H9 (cell line): ENCODE results near the gene HES4. TPM values are rescaled to one million over a fixed set of nuclear protein-coding genes. Genes with fewer than 3 reads are reported as not detected.

Source experiments
- DNase-seq: peaks from one replicate; pipeline ENCODE4 v3.0.0-alpha.2; 2017
- H2AFZ ChIP-seq: one replicate; pipeline ENCODE4 v1.6.1; 2013; ENCODE audit warnings: mild to moderate bottlenecking, low read length, control low read depth, moderate library complexity
- H2AK5ac ChIP-seq: 2 replicates; pipeline ENCODE4 v1.6.1; 2013; ENCODE audit warnings: low read length, control low read depth, mixed read lengths; ENCODE audit not compliant: insufficient read length
- H2BK120ac ChIP-seq: one replicate; pipeline ENCODE4 v1.6.1; 2013; ENCODE audit warnings: low read depth, mild to moderate bottlenecking, low read length, control low read depth, inconsistent platforms; ENCODE audit not compliant: poor library complexity, severe bottlenecking
- H2BK12ac ChIP-seq: 2 replicates; pipeline ENCODE4 v1.6.1; 2013; ENCODE audit warnings: low read length, control low read depth, mixed read lengths, low read depth; ENCODE audit not compliant: insufficient read length
- H2BK15ac ChIP-seq: 2 replicates; pipeline ENCODE4 v1.6.1; 2013; ENCODE audit warnings: low read depth, low read length, control low read depth
- H2BK20ac ChIP-seq: one replicate; pipeline ENCODE4 v1.6.1; 2013; ENCODE audit warnings: low read depth, mild to moderate bottlenecking, low read length, control low read depth, inconsistent platforms; ENCODE audit not compliant: poor library complexity, severe bottlenecking
- H2BK5ac ChIP-seq: 2 replicates; pipeline ENCODE4 v1.6.1; 2013; ENCODE audit warnings: low read length, control low read depth, mixed read lengths; ENCODE audit not compliant: insufficient read length
- H3K14ac ChIP-seq: 2 replicates; pipeline ENCODE4 v1.6.1; 2013; ENCODE audit warnings: low read length, control low read depth; ENCODE audit not compliant: insufficient read depth
- H3K18ac ChIP-seq: 2 replicates; pipeline ENCODE4 v1.6.1; 2013; ENCODE audit warnings: low read depth, mild to moderate bottlenecking, mixed read lengths, low read length, control low read depth; ENCODE audit not compliant: insufficient read length
- H3K23ac ChIP-seq: 2 replicates; pipeline ENCODE4 v1.6.1; 2013; ENCODE audit warnings: low read length, control low read depth, mixed read lengths, low read depth; ENCODE audit not compliant: insufficient read length
- H3K23me2 ChIP-seq: 2 replicates; pipeline ENCODE4 v1.6.1; 2013; ENCODE audit warnings: low read depth, mild to moderate bottlenecking, mixed read lengths, low read length, control low read depth; ENCODE audit not compliant: insufficient read length, poor library complexity, severe bottlenecking
- H3K27ac ChIP-seq: 2 replicates; pipeline ENCODE4 v1.5.1; 2013; ENCODE audit warnings: low read length, control low read depth, mixed read lengths, low read depth; ENCODE audit not compliant: insufficient read length
- H3K27me3 ChIP-seq: 2 replicates; pipeline ENCODE4 v1.6.1; 2013; ENCODE audit warnings: low read length, control low read depth, inconsistent platforms; ENCODE audit not compliant: insufficient read depth
- H3K4ac ChIP-seq: 2 replicates; pipeline ENCODE4 v1.6.1; 2013; ENCODE audit warnings: low read depth, mild to moderate bottlenecking, control low read depth, inconsistent platforms, low read length, moderate library complexity
- H3K4me1 ChIP-seq: 2 replicates; pipeline ENCODE4 v1.6.1; 2013; ENCODE audit warnings: low read length, control low read depth, inconsistent platforms; ENCODE audit not compliant: insufficient read depth
- H3K4me2 ChIP-seq: 2 replicates; pipeline ENCODE4 v1.6.1; 2013; ENCODE audit warnings: low read length, control low read depth, mixed read lengths; ENCODE audit not compliant: insufficient read length, insufficient read depth
- H3K56ac ChIP-seq: 2 replicates; pipeline ENCODE4 v1.6.1; 2013; ENCODE audit warnings: low read depth, mild to moderate bottlenecking, mixed read lengths, low read length, control low read depth; ENCODE audit not compliant: insufficient read length
- H3K79me1 ChIP-seq: 2 replicates; pipeline ENCODE4 v1.6.1; 2013; ENCODE audit warnings: low read depth, mild to moderate bottlenecking, moderate library complexity, low read length, control low read depth, inconsistent platforms; ENCODE audit not compliant: insufficient read depth, poor library complexity, severe bottlenecking
- H3K79me2 ChIP-seq: 2 replicates; pipeline ENCODE4 v1.6.1; 2013; ENCODE audit warnings: low read length, control low read depth, inconsistent platforms; ENCODE audit not compliant: insufficient read depth
- H3K9ac ChIP-seq: 2 replicates; pipeline ENCODE4 v1.6.1; 2013; ENCODE audit warnings: low read length, control low read depth, mixed read lengths; ENCODE audit not compliant: insufficient read length; ENCODE audit errors: extremely low read depth
- H3K9me3 ChIP-seq: one replicate; pipeline ENCODE4 v1.6.1; 2013; ENCODE audit warnings: low read depth, low read length, inconsistent platforms; ENCODE audit not compliant: control insufficient read depth
- H3T11ph ChIP-seq: one replicate; pipeline ENCODE4 v1.6.1; 2013; ENCODE audit warnings: mild to moderate bottlenecking, low read length, control low read depth, inconsistent platforms
- H4K20me1 ChIP-seq: one replicate; pipeline ENCODE4 v1.6.1; 2013; ENCODE audit not compliant: control insufficient read depth, insufficient read length, insufficient read depth
- H4K5ac ChIP-seq: 2 replicates; pipeline ENCODE4 v1.6.1; 2013; ENCODE audit warnings: low read depth, mild to moderate bottlenecking, mixed read lengths, low read length, control low read depth; ENCODE audit not compliant: insufficient read length
- H4K8ac ChIP-seq: replicated peaks from 2 replicates; pipeline ENCODE4 v1.6.1; 2013; ENCODE audit warnings: low read length, control low read depth, mixed read lengths, low read depth; ENCODE audit not compliant: insufficient read length
- H4K91ac ChIP-seq: 2 replicates; pipeline ENCODE4 v1.6.1; 2013; ENCODE audit warnings: low read depth, mild to moderate bottlenecking, moderate library complexity, mixed read lengths, low read length, control low read depth; ENCODE audit not compliant: insufficient read length
- H3K27ac Mint-ChIP-seq, 3 experiments: 2 replicates in 2 of 3; 3 replicates in 1 of 3; pipeline ENCODE4 v1.8.0; 2020 to 2021; ENCODE audit warnings: mixed read lengths in 3 of 3, mild to moderate bottlenecking in 1 of 3, moderate library complexity in 1 of 3
- H3K27me3 Mint-ChIP-seq: 2 replicates; pipeline ENCODE4 v1.8.0; 2021; ENCODE audit warnings: low read depth, mild to moderate bottlenecking, moderate library complexity, mixed read lengths
- H3K36me3 Mint-ChIP-seq, 3 experiments: 2 replicates in 2 of 3; 3 replicates in 1 of 3; pipeline ENCODE4 v1.8.0; 2020 to 2021; ENCODE audit warnings: low read depth in 3 of 3, mixed read lengths in 3 of 3; ENCODE audit not compliant: insufficient read depth in 1 of 3
- H3K4me1 Mint-ChIP-seq, 2 experiments: 2 replicates each; pipeline ENCODE4 v1.8.0; 2020; ENCODE audit warnings: mixed read lengths in 2 of 2
- H3K4me3 Mint-ChIP-seq, 2 experiments: 2 replicates in 1 of 2; 3 replicates in 1 of 2; pipeline ENCODE4 v1.8.0; 2020 to 2021; ENCODE audit warnings: mild to moderate bottlenecking in 2 of 2, mixed read lengths in 2 of 2, moderate library complexity in 1 of 2
- H3K9me3 Mint-ChIP-seq, 2 experiments: 2 replicates in 1 of 2; 3 replicates in 1 of 2; pipeline ENCODE4 v1.8.0; 2020; ENCODE audit warnings: mild to moderate bottlenecking in 2 of 2, mixed read lengths in 2 of 2, moderate library complexity in 1 of 2
- WGBS: extraction: QIAGEN DNeasy Blood & Tissue Kit; methylation state at CpG from one replicate; pipeline ENCODE4 v1.1.7; 2013; ENCODE audit warnings: missing lambda C conversion rate, low lambda C conversion rate, mixed read lengths; ENCODE audit not compliant: insufficient read length; ENCODE audit errors: extremely low coverage; 5-methylcytosine and 5-hydroxymethylcytosine counted together
- total RNA-seq: library from RNA; stranded (reverse); gene quantifications from 2 replicates; pipeline ENCODE4 v1.2.1, GENCODE V29; 2021
- TF ChIP-seq, protein P1 (sequence below): fragments of 200-600 bp; sonication (generic); conservative IDR thresholded peaks from 3 replicates; pipeline ENCODE4 v1.8.0; 2021; ENCODE audit warnings: antibody characterized with exemption, mild to moderate bottlenecking

Gene HES4
- total RNA-seq, 1 experiment from 2014 or later, result 4.0 TPM

DNA sequence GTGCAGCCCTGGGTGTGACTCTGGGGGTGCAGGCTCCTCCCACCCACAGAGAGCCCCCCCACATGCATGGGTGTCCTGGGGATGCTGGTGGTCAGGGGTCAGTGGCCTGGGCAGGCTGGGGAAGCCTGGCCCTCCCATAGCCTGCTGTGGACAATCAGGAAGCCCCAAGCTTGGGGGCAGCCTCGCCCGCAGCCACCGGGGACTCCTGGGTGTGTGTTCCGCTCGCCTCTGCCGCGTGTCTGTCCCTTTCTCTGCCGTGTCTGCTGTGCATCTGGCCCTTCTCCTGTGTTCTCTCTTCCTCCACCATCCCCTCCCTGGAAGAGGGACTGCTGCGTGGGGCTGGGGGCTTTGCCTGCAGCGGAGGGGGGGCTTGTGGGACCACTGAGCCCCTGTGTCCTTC, 42.9 kb upstream of the HES4 start:
- H3K79me2 ChIP-seq, result no peaks in the 10 kb centered on the region
- no peak overlapping the region for H2BK12ac ChIP-seq
- H3K79me1 ChIP-seq, result no peaks in the 10 kb centered on the region
- H3K9me3 ChIP-seq, result no peaks in the 10 kb centered on the region
- H3K4me3 Mint-ChIP-seq, result no peak overlapping the region; a peak in 1 of 5 replicates
- no peak overlapping the region for H2BK20ac ChIP-seq
- no peak overlapping the region for H3K4me2 ChIP-seq
- no peak overlapping the region for H3K18ac ChIP-seq
- no peaks in the 10 kb centered on the region; the same call in 1 of the 2 replicates for H3K27me3 ChIP-seq
- H3T11ph ChIP-seq, result no peak overlapping the region
- H3K23me2 ChIP-seq, result peaks cover 4% of the 10 kb centered on the region
- H4K8ac ChIP-seq, result no peak overlapping the region
- TF ChIP-seq, protein P1, sequence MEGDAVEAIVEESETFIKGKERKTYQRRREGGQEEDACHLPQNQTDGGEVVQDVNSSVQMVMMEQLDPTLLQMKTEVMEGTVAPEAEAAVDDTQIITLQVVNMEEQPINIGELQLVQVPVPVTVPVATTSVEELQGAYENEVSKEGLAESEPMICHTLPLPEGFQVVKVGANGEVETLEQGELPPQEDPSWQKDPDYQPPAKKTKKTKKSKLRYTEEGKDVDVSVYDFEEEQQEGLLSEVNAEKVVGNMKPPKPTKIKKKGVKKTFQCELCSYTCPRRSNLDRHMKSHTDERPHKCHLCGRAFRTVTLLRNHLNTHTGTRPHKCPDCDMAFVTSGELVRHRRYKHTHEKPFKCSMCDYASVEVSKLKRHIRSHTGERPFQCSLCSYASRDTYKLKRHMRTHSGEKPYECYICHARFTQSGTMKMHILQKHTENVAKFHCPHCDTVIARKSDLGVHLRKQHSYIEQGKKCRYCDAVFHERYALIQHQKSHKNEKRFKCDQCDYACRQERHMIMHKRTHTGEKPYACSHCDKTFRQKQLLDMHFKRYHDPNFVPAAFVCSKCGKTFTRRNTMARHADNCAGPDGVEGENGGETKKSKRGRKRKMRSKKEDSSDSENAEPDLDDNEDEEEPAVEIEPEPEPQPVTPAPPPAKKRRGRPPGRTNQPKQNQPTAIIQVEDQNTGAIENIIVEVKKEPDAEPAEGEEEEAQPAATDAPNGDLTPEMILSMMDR, result no peak
- no peak overlapping the region for H3K27ac Mint-ChIP-seq
- H3K27ac ChIP-seq, result no peak overlapping the region
- H3K9ac ChIP-seq, result no peak overlapping the region
- H3K27me3 Mint-ChIP-seq, result peaks cover 24% of the 10 kb centered on the region
- no peak overlapping the region for H2BK120ac ChIP-seq
- H4K20me1 ChIP-seq, result peaks cover 3% of the 10 kb centered on the region
- DNase-seq, result no peak
- H4K91ac ChIP-seq, result no peak overlapping the region
- H3K9me3 Mint-ChIP-seq, result no peaks in the 10 kb centered on the region; a peak in 1 of 5 replicates
- H3K56ac ChIP-seq, result no peak overlapping the region
- no peak overlapping the region for H4K5ac ChIP-seq
- H3K4me1 Mint-ChIP-seq, result peaks cover 7 to 15% of the 10 kb centered on the region in 2 experiments
- H3K4me1 ChIP-seq, result no peaks in the 10 kb centered on the region
- no peak overlapping the region for H2BK15ac ChIP-seq
- no CpG with 5 or more reads among the region's 10 CpGs for WGBS
- peaks cover 9 to 47% (median 41%) of the 10 kb centered on the region in 3 experiments for H3K36me3 Mint-ChIP-seq
- H2AK5ac ChIP-seq, result no peak overlapping the region
- no peak overlapping the region for H3K4ac ChIP-seq
- no peak overlapping the region for H3K23ac ChIP-seq
- no peak overlapping the region for H2BK5ac ChIP-seq
- no peak overlapping the region for H2AFZ ChIP-seq
- no peak overlapping the region for H3K14ac ChIP-seq
